Retina (tissue), 1 donor: Measurements from ENCODE around the gene ADAMTS12.
A peak's percentile ranks its signal among the peaks of the same experiment; 100 is the strongest.

Source experiments
- DNase-seq: peaks from one replicate; pipeline ENCODE4 v3.0.0-alpha.2; 2016

The ADAMTS12 gene

GRCh38 chr5:33701951-33702350, 189.8 kb downstream of the ADAMTS12 start:
- DNase-seq: no peak

GRCh38 chr5:33701251-33701650, 190.5 kb downstream of the ADAMTS12 start:
- DNase-seq: no peak

DNA sequence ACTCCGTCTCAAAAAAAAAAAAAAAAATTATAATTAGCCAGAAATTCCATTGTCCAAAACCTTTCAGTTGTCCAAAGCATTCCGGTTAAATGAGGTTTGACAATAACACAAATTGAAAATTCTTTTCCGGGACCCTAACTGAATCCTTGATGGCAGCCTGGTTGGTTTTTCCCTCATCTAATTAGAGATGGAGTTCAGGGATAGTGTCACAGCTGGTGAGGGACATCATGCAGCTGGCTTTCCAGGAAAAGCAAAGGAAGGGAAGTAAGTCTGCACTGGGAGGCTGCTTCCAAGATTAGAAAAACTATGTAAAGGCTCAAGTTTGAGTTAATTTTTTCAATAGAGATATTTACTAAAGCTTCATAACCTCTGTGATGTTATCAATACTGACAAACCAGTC, 195.4 kb downstream of the ADAMTS12 start:
- no peak for DNase-seq

- DNase-seq: no peak
These were observed 198.8 kb downstream of the ADAMTS12 start for GRCh38 chr5:33692980-33693379.

GRCh38 chr5:33691856-33692255, 199.9 kb downstream of the ADAMTS12 start:
- no peak for DNase-seq

GRCh38 chr5:33690374-33691135, 201.2 kb downstream of the ADAMTS12 start:
- DNase-seq: no peak

DNA sequence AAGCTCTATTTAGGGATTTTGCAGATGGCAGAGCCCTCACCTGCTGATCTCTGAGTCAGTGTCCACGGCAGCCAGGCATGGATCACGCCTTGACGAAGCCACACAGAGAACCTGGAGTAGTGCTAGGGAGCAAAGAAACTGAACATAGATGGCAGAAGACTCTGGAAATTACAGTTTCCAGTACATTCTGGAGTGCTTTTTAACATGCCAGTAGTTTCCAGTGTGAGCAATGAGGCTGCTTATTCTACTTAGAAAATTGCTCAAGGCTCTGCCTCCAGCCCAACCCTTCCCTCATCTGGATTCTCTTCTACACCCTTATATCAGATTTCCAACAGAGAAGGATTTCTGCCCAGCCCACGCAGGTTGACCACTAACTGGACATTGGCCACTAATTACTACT, 203.3 kb downstream of the ADAMTS12 start:
- no peak for DNase-seq

DNA sequence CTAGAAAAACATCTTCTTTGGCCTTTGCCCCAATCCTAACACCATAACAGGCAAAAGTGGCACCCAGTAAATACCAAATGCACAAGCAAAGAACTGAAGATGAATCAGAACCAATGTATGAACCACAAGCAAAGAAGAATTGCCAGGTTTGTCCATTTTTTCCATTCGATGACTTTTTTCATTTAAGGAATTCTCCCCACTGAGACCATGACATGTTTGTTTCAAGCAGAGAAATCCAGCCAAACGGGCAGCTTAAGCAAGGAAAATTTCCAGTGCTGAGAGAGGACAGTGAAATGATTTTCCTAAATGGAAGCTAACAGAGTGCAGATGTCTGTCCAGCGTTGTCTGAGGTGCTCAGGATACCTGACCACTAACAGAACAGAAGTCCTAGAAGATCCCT, 203.7 kb downstream of the ADAMTS12 start:
- no peak for DNase-seq

DNA sequence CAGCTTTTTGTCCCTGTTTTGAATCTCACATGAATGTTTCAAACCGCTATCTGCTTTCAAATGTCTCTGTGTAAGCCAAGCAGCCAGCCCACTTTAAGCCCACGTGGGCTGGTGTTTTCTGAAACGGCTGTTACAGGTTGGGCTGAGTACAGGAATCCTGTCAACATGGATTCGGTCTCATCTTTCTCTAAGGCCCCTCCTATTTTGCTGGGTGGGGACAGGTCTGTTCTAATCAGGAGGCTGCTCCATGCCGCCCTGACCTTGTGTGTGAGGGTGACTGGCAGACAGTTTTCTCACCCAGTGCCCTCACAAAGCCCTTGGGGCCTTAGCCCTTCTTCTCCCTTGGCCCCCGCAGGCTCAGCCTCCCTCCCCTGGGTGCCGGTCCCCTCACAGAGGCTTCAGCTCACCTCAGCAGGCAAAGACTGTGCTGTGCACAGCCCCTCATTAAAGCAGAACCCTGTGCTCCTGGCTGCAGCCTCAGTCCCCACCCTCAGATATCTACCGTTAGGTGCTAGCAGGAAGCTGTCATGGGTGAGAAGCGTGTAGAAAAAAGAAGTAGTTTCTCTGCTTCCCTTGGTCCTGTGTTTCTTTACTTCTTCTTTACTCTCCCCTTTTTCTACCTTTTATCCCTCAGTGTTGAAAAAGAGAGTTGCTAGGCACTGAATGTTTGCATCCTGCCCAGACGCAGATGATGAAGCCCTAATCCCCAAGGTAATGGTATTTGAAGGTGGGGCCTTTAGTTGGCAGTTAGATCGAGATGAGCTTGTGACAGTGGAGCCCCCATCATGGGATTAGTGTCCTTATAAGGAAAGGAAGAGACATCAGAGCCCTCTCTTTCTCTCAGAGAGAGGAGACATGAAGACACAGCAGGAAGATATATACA, 205.7 kb downstream of the ADAMTS12 start:
- DNase-seq: no peak

DNA sequence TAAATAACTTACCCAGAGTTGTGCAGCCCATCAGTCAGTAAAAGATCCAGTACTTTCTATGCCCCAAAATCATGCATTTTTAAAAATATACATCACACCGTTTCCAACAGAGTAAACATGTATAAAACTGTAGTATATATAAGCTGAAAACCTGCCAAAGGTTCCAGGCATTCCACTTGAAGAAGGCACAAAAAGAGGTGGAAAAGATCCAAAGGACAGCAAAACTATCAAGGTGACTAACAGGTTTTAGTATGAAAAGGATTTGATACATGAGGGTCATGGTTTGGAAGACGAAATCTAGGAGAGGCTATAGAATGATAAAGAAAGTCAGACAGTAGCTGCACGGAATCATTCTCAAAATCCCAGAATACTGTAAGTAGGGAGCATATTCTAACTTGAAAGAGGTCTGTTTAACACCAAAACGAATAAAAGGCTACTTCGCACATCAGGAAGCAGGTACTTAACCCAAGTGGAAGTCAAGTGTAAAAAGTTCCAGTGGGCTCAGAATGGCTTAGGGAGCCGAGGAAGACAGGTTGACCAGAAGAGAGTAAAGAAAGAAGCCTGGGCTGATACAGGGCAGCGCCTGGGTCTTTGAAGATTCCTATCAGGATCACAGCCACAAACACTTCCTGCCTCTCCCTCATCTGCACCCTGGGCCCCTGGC, 207.2 kb downstream of the ADAMTS12 start:
- no peak for DNase-seq

- DNase-seq: no peak
These were observed 212.0 kb downstream of the ADAMTS12 start for GRCh38 chr5:33679791-33680190.

DNA sequence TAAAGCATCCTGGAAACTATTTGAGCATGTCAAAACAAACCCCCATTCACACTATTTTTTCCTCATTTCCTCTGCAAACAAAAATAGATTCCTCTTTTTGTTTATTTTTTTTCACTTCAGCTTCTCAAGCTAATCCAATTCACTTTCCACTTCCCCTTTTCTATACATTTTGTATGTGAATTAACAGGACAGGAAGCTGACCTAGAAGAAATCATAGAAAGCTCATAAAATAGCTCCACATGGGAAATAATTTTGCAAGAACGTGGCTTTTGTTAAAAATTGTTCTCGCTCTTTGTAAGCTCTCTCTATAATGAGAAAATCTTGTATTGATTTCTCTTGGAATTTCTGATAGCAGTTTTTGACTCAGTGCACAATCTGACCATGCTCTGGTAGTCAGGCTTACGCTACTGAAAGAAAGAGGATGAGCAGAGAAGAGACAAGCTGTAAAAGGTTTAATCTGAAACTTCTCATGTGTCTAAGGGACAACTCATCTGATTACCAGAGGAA, 215.8 kb downstream of the ADAMTS12 start:
- peak; percentile 17 for DNase-seq

DNA sequence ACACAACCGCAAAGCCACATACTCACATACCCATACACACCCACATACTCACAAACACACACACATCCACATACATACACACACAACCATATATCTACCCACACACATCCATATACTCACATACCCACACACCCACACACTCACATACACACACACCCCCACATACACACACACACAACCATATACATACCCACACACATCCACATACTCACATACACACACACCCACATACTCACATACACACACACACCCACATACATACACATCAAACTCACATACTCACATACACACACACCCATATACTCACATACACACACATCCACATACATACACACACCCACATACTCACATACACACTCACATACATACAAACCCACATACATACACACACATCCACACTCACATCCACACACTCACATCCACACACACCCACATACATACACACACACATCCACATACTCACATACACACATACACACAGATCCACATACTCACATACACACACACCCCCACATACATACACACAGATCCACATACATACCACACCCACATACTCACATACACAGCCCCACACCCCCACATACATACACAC, 220.0 kb downstream of the ADAMTS12 start:
- DNase-seq: no peak

DNA sequence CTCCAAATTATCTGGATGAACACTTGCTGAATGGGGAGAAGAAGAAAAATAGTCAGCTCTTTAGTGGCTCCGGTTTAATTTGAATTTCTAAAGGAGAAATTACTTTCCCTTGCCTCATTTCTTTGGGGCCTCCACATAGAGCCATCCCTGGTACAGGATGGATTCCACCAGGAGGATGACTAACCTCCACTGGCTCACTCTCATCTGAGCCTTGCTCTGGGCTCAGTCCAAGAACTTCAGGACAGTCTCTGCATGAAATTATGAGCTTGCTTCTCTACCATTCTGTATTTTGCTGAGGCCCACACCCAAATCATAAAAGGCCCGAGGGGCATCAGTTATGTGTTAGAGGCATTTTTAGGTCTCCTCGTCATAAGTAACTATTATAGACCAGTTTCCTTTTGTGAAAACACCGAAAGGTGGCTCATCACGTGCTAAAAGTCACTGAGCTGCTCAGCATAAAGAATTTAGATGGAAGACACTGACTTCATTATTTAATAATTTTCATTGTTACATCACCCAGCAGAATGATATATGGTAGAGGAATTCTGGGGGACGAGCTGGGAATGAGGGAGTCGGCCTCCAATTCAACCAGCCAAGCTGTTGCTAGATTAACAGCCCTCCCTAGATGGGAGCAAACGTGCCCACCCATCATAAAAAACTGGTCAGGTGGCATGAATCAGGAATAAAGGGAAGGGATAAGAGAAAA, 228.9 kb downstream of the ADAMTS12 start:
- DNase-seq: no peak

DNA sequence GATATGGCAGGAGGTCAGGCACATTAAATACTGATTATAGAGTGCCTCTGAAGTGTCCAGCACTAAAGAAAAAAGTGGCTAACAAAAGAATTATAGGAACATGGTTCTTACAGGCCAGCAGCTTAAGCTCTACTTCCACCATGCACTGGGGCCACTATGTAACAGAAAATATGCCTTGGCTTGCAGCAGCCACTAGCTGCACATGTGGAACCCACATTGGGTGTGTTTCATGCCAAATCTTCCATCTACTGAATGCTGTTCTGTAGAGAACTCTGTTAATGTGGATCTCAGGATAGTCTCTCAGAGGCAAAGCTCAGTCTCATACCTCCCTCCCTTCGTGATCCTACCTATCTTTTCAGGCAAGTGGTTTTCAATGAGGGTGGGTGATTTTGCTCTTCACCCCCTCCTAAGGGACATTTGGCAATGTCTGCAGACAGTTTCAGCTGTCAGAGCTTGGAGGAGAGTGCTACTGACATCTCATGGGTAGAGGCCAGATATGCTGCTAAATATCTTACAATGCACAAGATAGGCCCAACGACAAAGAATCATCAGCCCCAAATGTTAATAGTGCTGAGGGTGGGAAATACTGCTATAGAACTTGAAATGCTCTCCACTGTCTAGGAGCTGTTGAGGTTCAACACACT, 232.1 kb downstream of the ADAMTS12 start:
- DNase-seq: no peak

DNA sequence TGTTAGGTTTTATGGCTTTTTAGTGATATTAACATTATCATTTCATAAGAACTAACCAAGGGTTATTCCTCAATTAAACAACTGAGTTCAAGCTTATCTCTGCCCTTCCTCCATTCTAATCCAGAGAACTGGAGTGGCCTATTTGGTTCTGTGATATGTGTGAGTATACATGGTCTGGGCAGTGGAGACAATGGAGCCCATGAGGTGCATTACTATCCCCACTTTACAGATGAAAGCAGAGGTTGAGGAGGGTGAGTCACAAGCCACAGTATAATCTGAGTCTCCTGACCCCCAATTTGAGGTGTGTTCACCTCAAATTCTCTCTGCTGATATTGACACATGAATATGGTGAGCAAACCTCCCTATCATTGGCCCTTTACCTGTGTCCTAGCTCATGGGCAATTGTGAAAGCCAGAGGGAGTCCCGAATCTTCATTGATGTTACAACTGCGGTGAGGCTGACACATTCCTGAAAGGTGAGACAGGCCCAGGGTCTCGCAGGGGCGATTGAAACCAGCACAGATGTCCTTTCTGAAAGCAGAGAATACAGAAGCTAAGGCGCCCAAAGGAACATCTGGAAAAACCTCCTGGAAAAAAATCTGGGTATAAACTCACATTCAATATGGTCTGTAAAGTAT, 233.9 kb downstream of the ADAMTS12 start:
- no peak for DNase-seq

DNA sequence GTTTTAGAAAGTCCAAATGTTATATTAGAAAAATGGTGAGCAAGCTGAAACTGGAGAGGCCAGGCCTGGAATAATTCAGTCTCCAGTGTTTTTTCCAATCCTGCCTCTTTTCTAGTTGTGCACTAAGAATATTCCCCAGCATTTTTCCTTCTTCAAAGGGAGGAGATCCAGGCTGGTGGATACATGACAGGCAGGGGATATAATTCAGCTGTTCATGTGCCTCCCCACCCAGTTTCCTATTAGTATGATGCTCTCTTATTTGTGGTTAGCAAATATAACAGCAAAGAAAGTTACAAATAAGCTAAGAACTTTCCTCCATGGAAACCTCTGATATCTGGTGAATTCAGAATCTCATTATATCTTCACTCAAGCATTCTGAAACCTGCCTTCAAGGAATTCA, 234.6 kb downstream of the ADAMTS12 start:
- DNase-seq: no peak

- no peak for DNase-seq
These were observed 240.9 kb downstream of the ADAMTS12 start for GRCh38 chr5:33650911-33651310.

- no peak for DNase-seq
These were observed 242.0 kb downstream of the ADAMTS12 start for GRCh38 chr5:33649549-33650482.
